Lung (tissue), 12 donors: ENCODE measurements around the gene QRSL1. TPM values are rescaled to one million over a fixed set of nuclear protein-coding genes. Genes with fewer than 3 reads are reported as not detected.

Source experiments
- ATAC-seq: fragments of 200-7000 bp; cut with Tn5 transposase; one replicate; pipeline ENCODE4 v1.9.1; 2020; ENCODE audit warnings: moderate number of reproducible peaks; ENCODE audit not compliant: insufficient read depth, low FRiP score
- DNase-seq, 3 donors: peaks; one replicate each; pipeline ENCODE4 v3.0.0-alpha.2; 2013 to 2017
- H3K27ac ChIP-seq, 2 donors: one replicate each; pipeline ENCODE4 v1.5.1; 2013; ENCODE audit warnings: mild to moderate bottlenecking in 2 of 2, moderate library complexity in 2 of 2, control low read depth in 1 of 2, inconsistent platforms in 1 of 2, low read depth in 1 of 2, low read length in 1 of 2
- H3K27me3 ChIP-seq, 3 donors: one replicate each; pipeline ENCODE4 v1.5.1; 2013; ENCODE audit warnings: low read length in 2 of 3; ENCODE audit not compliant: control insufficient read depth in 3 of 3, insufficient read depth in 3 of 3
- H3K36me3 ChIP-seq, 4 donors: one replicate each; pipeline ENCODE4 v1.5.1; 2013; ENCODE audit warnings: low read length in 4 of 4, mild to moderate bottlenecking in 1 of 4, moderate library complexity in 1 of 4; ENCODE audit not compliant: control insufficient read depth in 4 of 4, insufficient read depth in 4 of 4
- H3K4me1 ChIP-seq, 5 donors: one replicate each; pipeline ENCODE4 v1.5.1; 2013; ENCODE audit warnings: low read length in 5 of 5, mild to moderate bottlenecking in 2 of 5, moderate library complexity in 1 of 5; ENCODE audit not compliant: control insufficient read depth in 5 of 5, insufficient read depth in 5 of 5
- H3K4me3 ChIP-seq: one replicate; pipeline ENCODE4 v1.5.1; 2013; ENCODE audit warnings: mild to moderate bottlenecking, control low read depth, moderate library complexity
- H3K9ac ChIP-seq, 2 donors: one replicate each; pipeline ENCODE4 v1.5.1; 2013; ENCODE audit warnings: low read length in 2 of 2, control low read depth in 1 of 2; ENCODE audit not compliant: insufficient read depth in 1 of 2
- H3K9me3 ChIP-seq, 4 donors: one replicate each; pipeline ENCODE4 v1.5.1; 2013; ENCODE audit warnings: low read length in 3 of 4, mild to moderate bottlenecking in 1 of 4, moderate library complexity in 1 of 4; ENCODE audit not compliant: control insufficient read depth in 4 of 4, insufficient read depth in 3 of 4
- WGBS, 2 donors: extraction: QIAGEN DNeasy Blood & Tissue Kit; methylation state at CpG; one replicate each; pipeline ENCODE4 v1.1.7; 2013; 5-methylcytosine and 5-hydroxymethylcytosine counted together
- polyA plus RNA-seq, 2 donors: library from polyadenylated mRNA; stranded (reverse); fragments of 200-250 nt; gene quantifications; one replicate each; pipeline ENCODE4 v1.2.1, GENCODE V29; 2013
- total RNA-seq, 2 donors: library from RNA; depleted of rRNA in 1 of 2; stranded (reverse); fragments of >200 nt in 1 of 2; gene quantifications; one replicate each; pipeline ENCODE4 v1.2.1, GENCODE V29; 2014 to 2021
- TF ChIP-seq, protein P1 (sequence below): IDR thresholded peaks from 2 replicates; pipeline ENCODE4 v1.5.1; 2012; ENCODE audit warnings: mild to moderate bottlenecking; ENCODE audit errors: control extremely low read depth, extremely low read depth
- donor health status: control.
- donor health status: control.
- donor health status: Bipolar disorder and iron deficiency.
- donor health status: healthy.
- donor health status: DM: yes; HTN: yes; CAD: no.

The QRSL1 gene
- total and polyA plus RNA-seq, 4 donors, result 5.3 to 14.6 (median 7.1) TPM

DNA sequence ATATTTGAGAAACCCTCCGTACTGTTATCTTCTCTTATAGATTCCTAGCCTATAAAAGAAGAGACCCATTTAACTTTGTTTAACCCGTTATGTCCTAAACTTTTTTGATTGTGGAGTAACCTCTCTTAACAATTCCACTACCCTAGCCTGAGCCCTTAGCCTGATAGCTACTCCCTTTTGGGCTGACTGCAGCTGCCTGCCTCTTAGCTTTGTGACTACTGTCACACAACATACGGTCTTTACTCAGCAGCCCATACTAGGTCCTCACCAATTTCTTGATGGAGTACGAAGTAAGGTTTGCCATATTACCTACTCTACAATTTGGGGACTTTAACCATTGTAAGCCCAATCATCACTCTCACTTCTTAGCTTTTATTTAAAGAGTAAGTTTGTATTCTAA, 72.7 kb downstream of the QRSL1 start:
- DNase-seq (no peak), ATAC-seq (no peak)
- peaks cover 0 to 3% (median 0%) of the 10 kb centered on the region in 4 donors for H3K9me3 ChIP-seq
- H3K27me3 ChIP-seq, result no peaks in the 10 kb centered on the region
- H3K36me3 ChIP-seq, result no peaks in the 10 kb centered on the region
- H3K4me1 ChIP-seq, result no peaks in the 10 kb centered on the region
- H3K4me3 ChIP-seq, result no peak overlapping the region
- TF ChIP-seq, protein P1, sequence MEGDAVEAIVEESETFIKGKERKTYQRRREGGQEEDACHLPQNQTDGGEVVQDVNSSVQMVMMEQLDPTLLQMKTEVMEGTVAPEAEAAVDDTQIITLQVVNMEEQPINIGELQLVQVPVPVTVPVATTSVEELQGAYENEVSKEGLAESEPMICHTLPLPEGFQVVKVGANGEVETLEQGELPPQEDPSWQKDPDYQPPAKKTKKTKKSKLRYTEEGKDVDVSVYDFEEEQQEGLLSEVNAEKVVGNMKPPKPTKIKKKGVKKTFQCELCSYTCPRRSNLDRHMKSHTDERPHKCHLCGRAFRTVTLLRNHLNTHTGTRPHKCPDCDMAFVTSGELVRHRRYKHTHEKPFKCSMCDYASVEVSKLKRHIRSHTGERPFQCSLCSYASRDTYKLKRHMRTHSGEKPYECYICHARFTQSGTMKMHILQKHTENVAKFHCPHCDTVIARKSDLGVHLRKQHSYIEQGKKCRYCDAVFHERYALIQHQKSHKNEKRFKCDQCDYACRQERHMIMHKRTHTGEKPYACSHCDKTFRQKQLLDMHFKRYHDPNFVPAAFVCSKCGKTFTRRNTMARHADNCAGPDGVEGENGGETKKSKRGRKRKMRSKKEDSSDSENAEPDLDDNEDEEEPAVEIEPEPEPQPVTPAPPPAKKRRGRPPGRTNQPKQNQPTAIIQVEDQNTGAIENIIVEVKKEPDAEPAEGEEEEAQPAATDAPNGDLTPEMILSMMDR, result no peak
- 58 to 71% methylated on average over 4 of the region's 4 CpGs for WGBS, 2 donors
- no peak overlapping the region for H3K9ac ChIP-seq
- no peak overlapping the region for H3K27ac ChIP-seq

DNA sequence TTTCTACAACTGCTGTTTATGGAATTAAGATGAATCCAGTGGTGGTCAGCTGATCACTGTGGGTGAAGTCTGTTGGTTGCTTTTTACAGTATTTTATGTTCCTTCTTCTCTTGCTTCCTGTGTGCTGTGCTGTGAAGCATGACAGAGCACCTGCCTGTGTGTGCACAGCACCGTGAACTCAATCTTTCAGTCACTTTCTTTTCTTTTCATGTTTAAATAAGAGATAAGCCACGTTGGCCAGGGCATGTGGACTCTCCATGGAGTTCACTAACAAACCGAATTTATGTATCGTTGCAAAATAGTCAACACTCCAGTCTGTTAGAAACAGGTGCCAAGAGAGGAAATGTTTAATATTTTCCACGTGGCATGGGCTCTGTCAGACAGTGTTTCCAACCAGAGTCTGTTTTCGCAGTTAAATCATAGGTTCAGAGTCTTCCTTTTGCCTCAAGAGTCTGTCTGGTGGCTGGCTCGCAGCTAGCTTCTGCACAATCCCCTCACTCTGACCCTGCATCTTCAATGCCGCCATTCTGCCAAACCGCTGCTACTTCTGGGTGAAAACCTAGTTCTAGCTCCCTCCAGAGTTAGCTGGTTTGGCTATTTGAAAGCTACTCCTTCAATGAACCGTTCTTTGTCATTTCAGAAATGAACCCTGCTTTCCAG, 73.2 kb downstream of the QRSL1 start:
- Histone ChIP-seq H3K27ac (peak overlapping the region in 1 of 2 donors; percentile 17), H3K27me3 (no peaks in the 10 kb centered on the region), H3K9ac (no peak overlapping the region), H3K9me3 (peaks cover 0 to 3% (median 0%) of the 10 kb centered on the region in 4 donors), H3K4me3 (no peak overlapping the region), H3K4me1 (no peaks in the 10 kb centered on the region), H3K36me3 (no peaks in the 10 kb centered on the region)
- 49 to 56% methylated on average over 10 of the region's 10 CpGs for WGBS, 2 donors
- TF ChIP-seq, protein P1, result no peak
- ATAC-seq (peak; percentile 48), DNase-seq (peak in 2 of 3 donors; percentile 26 to 47)

DNA sequence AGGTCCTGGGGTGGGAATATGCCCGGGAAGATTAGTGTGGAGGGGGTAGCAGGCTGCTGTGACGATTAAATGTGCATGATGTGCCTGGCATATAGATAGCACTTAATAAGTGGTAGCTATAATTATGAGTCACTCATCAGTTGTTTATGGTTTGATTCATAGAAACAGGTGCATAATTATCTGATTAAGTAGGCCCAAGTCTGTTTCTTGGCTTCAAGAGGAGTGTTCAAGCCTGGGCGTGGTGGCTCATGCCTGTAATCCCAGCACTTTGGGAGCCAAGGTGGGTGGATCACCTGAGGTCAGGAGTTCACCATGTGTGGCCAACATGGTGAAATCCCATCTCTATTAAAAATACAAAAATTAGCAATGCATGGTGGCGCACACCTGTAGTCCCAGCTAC, 74.9 kb downstream of the QRSL1 start:
- TF ChIP-seq, protein P1, result no peak

More for the DNA sequence above, 74.9 kb downstream of the QRSL1 start:
- DNase-seq (no peak), ATAC-seq (no peak)
- Histone ChIP-seq H3K9me3 (peaks cover 0 to 3% (median 0%) of the 10 kb centered on the region in 4 donors), H3K4me1 (no peaks in the 10 kb centered on the region), H3K27me3 (no peaks in the 10 kb centered on the region), H3K9ac (no peak overlapping the region), H3K4me3 (no peak overlapping the region), H3K27ac (no peak overlapping the region), H3K36me3 (no peaks in the 10 kb centered on the region)
- WGBS, 2 donors, result 94 to 95% methylated on average over 4 of the region's 4 CpGs
